Left renal pelvis (tissue), 4 donors: ENCODE data around the gene DHX38. TPM values are rescaled to one million over a fixed set of nuclear protein-coding genes. Genes with fewer than 3 reads are reported as not detected.

ENCODE experiments used
- DNase-seq, 4 donors: peaks; one replicate each; pipeline ENCODE4 v3.0.0-alpha.2; 2013; ENCODE audit warnings: low read depth in 4 of 4, low spot score in 3 of 4
- polyA plus RNA-seq, 4 donors: library from polyadenylated mRNA; unstranded; fragments of 120-200 nt; gene quantifications; one replicate each; pipeline ENCODE4 v1.2.1, GENCODE V29; 2013; ENCODE audit not compliant: insufficient read length in 4 of 4

Gene DHX38
- polyA plus RNA-seq, 4 donors, result 57.1 to 78.0 (median 64.7) TPM

DNA sequence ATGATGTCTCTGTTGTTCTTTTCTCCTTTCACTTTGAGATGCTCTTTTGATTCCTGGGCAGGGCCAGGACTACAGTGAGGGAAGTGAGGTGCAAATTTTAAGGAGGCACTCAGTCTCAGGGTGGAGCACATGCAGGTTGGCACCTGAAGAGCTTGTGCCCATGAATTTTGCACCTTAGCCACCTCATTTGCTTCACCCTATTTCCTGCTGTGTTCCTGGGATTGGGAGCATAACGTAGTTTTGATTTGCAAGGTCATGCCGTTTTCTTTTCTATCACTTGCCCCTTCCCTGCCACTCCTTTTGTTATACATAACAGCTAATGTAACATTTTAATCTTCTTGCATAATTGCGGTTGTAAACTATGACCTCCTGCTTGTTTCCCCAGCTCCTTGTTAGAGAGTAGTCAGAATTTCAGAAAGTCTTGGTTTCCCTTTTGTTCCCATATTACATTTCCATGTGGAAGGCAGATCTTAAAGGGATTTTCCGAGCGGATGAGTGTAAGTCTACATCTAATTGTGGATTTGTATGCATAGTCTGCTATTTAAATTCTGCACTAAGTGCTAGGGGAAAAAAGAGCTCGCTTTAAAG, 68.6 kb downstream of the DHX38 start:
- DNase-seq, result no peak

Other genes with a start within 250 kb of the DHX38 start
- 10 to 100 TPM; 30.9 to 36.0 (median 35.0) TPM for gene ATXN1L, start 247.9 kb upstream of the DHX38 start, polyA plus RNA-seq
- gene ZNF821, start 209.7 kb upstream of the DHX38 start, polyA plus RNA-seq, result 10 to 100 TPM; 17.5 to 25.7 (median 23.8) TPM
- gene IST1, start 198.3 kb upstream of the DHX38 start, polyA plus RNA-seq, result 100 to 1,000 TPM; 235 to 313 (median 299) TPM
- gene PKD1L3, start 93.4 kb upstream of the DHX38 start, polyA plus RNA-seq, result under 1 TPM; 0.06 to 0.15 (median 0.09) TPM
- gene DHODH, start 85.1 kb upstream of the DHX38 start, polyA plus RNA-seq, result 10 to 100 TPM; 11.1 to 19.8 (median 15.3) TPM
- gene HP, start 39.3 kb upstream of the DHX38 start, polyA plus RNA-seq, result 1 to 10 TPM in 2 of 4 donors, under 1 TPM in 2; 0.42 to 2.5 (median 1.0) TPM
- 1 to 10 TPM in 1 of 4 donors, under 1 TPM in 3; 0.14 to 2.5 (median 0.28) TPM for gene HPR, start 30.6 kb upstream of the DHX38 start, polyA plus RNA-seq
- gene TXNL4B, start 227 bp upstream of the DHX38 start, polyA plus RNA-seq, result 10 to 100 TPM; 14.3 to 24.0 (median 18.9) TPM
- 1 to 10 TPM; 1.2 to 5.8 (median 3.9) TPM for gene PMFBP1, start 78.3 kb downstream of the DHX38 start, polyA plus RNA-seq